Testis (tissue), 3 donors: ENCODE measurements around the gene PHACTR4. TPM values are rescaled to one million over a fixed set of nuclear protein-coding genes. Genes with fewer than 3 reads are reported as not detected.

Experiments used
- DNase-seq: peaks from one replicate; pipeline ENCODE4 v3.0.0-alpha.2; 2019
- H3K27ac ChIP-seq, 2 donors: fragments of 200-600 bp; sonication (generic); one replicate each; pipeline ENCODE4 v1.5.1; 2019
- H3K27me3 ChIP-seq: fragments of 200-600 bp; sonication (generic); one replicate; pipeline ENCODE4 v1.5.1; 2019
- H3K36me3 ChIP-seq: fragments of 200-600 bp; sonication (generic); one replicate; pipeline ENCODE4 v1.5.1; 2017; ENCODE audit warnings: low read depth; ENCODE audit errors: missing control alignments
- H3K4me1 ChIP-seq: fragments of 200-600 bp; sonication (generic); one replicate; pipeline ENCODE4 v1.5.1; 2019
- H3K4me3 ChIP-seq, 2 donors: fragments of 200-600 bp; sonication (generic); one replicate each; pipeline ENCODE4 v1.5.1; 2017 to 2019
- H3K9me3 ChIP-seq: fragments of 200-600 bp; sonication (generic); one replicate; pipeline ENCODE4 v1.5.1; 2017
- POLR2A ChIP-seq: fragments of 450-650 bp; IDR thresholded peaks from one replicate; pipeline ENCODE4 v1.6.1; 2017; ENCODE audit warnings: antibody characterized with exemption, mild to moderate bottlenecking, moderate library complexity
- WGBS, 2 donors: methylation state at CpG; one replicate each; pipeline ENCODE4 v1.1.5; 2018; 5-methylcytosine and 5-hydroxymethylcytosine counted together
- intact Hi-C: fragments of 100-400 bp; cut with DNase I; formaldehyde crosslinking; loops from one replicate; pipeline ENCODE4 v1.15.1; 2023; ENCODE audit warnings: low total_unique reads
- polyA plus RNA-seq: library from polyadenylated mRNA; stranded (reverse); fragments of 350-450 nt; fragmentation: Illumina TruSeq; extraction: RNeasy Lipid Tissue Mini Kit (QIAGEN cat#74804); gene quantifications from one replicate; pipeline ENCODE4 v1.2.3, GENCODE V29; 2014; ENCODE audit warnings: low read depth, low replicate concordance; ENCODE audit not compliant: insufficient read depth
- total RNA-seq, 2 donors: library from RNA; depleted of rRNA; stranded (reverse); fragments of >200 nt; gene quantifications; one replicate each; pipeline ENCODE4 v1.2.3, GENCODE V29; 2016
- TF ChIP-seq, protein P1 (sequence below), 3 experiments: fragments of 450-650 bp in 2 of 3; fragments of 200-600 bp in 1 of 3; sonication (generic) in 1 of 3; IDR thresholded peaks; one replicate each; pipeline ENCODE4 v1.5.1; 2016 to 2019; ENCODE audit warnings: antibody characterized with exemption in 3 of 3, mild to moderate bottlenecking in 2 of 3, moderate library complexity in 1 of 3

The PHACTR4 gene
- total and polyA plus RNA-seq, 3 donors from 2014 or later: 33.1 to 51.8 (median 40.9) TPM

DNA sequence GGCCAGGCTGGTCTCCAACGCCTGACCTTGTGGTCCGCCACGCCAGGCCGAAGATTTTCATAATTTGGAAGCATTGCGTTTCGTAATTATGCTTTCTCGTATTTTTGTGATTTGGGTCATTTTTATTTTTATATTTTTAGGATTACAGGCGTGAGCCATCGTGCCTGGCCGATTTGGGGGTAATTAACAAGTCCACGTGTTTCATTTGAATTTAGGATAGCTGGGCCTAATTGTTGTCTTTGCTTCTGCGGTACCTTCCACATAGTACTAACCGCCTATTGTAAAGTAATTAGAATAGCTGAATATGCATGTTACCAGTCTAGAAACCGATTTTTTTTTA is 137.3 kb downstream of the PHACTR4 start:
- H3K27me3 ChIP-seq: no peaks in the 10 kb centered on the region
- WGBS, 2 donors: 1 to 2% methylated on average over 14 of the region's 14 CpGs
- no peaks in the 10 kb centered on the region for H3K9me3 ChIP-seq
- no peaks in the 10 kb centered on the region for H3K36me3 ChIP-seq
- DNase-seq: no peak
- H3K27ac ChIP-seq: peak overlapping the region; percentile 61 to 72
- intact Hi-C loops: no loop called here
- TF ChIP-seq, protein P1, sequence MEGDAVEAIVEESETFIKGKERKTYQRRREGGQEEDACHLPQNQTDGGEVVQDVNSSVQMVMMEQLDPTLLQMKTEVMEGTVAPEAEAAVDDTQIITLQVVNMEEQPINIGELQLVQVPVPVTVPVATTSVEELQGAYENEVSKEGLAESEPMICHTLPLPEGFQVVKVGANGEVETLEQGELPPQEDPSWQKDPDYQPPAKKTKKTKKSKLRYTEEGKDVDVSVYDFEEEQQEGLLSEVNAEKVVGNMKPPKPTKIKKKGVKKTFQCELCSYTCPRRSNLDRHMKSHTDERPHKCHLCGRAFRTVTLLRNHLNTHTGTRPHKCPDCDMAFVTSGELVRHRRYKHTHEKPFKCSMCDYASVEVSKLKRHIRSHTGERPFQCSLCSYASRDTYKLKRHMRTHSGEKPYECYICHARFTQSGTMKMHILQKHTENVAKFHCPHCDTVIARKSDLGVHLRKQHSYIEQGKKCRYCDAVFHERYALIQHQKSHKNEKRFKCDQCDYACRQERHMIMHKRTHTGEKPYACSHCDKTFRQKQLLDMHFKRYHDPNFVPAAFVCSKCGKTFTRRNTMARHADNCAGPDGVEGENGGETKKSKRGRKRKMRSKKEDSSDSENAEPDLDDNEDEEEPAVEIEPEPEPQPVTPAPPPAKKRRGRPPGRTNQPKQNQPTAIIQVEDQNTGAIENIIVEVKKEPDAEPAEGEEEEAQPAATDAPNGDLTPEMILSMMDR (IDR thresholded peaks at IDR 0.05): no peak
- no peak for TF ChIP-seq POLR2A
- H3K4me3 ChIP-seq: peak overlapping the region; percentile 88
- H3K4me1 ChIP-seq: peaks cover 27% of the 10 kb centered on the region

DNA sequence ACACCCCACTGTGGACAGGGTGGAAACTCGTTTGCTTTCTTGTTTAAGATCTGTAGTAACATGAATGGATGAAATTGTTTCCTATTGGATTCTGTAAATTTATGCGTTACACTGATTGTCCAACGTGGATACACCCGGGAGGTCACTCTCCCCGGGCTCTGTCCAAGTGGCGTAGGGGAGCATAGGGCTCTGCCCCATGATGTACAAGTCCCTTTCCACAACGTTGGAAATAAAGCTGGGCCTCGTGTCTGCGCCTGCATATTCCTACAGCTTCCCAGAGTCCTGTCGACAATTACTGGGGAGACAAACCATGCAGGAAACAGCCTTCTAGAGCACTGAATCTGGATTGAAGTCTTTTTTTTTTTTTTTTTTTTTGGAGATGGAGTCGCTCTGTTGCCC is 137.7 kb downstream of the PHACTR4 start:
- no peak for TF ChIP-seq POLR2A
- TF ChIP-seq, protein P1 (IDR thresholded peaks at IDR 0.05): no peak
- peak overlapping the region; percentile 88 for H3K4me3 ChIP-seq
- intact Hi-C loops: no loop called here
- H3K27me3 ChIP-seq: no peaks in the 10 kb centered on the region
- H3K4me1 ChIP-seq: peaks cover 27% of the 10 kb centered on the region
- H3K9me3 ChIP-seq: no peaks in the 10 kb centered on the region
- H3K36me3 ChIP-seq: no peaks in the 10 kb centered on the region
- peak overlapping the region; percentile 61 to 72 for H3K27ac ChIP-seq
- DNase-seq: no peak
- 3 to 6% methylated on average over 11 of the region's 11 CpGs for WGBS, 2 donors

DNA sequence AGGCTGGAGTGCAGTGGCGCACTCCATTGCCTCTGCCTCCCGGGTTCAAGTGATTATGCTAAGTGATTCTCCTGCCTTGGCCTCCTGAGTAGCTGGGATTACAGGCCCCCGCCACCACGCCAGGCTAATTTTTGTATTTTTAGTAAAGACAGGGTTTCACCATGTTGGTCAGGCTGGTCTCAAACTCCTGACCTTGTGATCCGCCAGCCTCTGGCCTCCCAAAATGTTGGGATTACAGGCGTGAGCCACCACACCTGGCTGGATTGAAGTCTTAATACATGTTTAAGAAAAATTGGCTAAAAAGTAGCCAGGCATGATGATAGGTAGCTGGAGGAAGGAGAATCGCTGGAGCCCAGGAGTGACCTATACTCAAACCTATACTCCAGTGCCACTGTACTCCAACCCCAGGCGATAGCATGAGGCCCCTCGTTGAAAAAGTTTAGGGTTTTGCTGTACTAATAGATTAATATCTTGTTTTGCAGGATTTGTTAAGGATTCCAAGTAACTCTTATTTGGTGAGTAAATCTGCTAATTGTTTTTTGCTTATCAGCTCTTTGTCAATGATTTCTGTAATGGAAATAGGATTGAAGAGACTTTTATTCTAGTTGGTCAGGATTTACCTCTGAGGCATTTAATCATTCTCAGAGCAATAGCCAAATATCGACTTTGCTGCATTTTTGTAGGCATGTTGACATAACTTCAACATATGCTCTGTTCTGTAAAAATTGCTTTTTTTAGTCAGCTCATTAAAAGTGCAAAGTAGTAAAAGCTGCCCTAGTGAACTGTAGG is 138.3 kb downstream of the PHACTR4 start:
- H3K27ac ChIP-seq: peak overlapping the region; percentile 61 to 72
- no peaks in the 10 kb centered on the region for H3K27me3 ChIP-seq
- WGBS, 2 donors: 45 to 50% methylated on average over 10 of the region's 10 CpGs
- TF ChIP-seq, protein P1 (IDR thresholded peaks at IDR 0.05): no peak
- no peak for TF ChIP-seq POLR2A
- H3K4me3 ChIP-seq: peak overlapping the region; percentile 88
- H3K9me3 ChIP-seq: no peaks in the 10 kb centered on the region
- intact Hi-C loops: no loop called here
- H3K36me3 ChIP-seq: no peaks in the 10 kb centered on the region
- peaks cover 27% of the 10 kb centered on the region for H3K4me1 ChIP-seq
- no peak for DNase-seq

DNA sequence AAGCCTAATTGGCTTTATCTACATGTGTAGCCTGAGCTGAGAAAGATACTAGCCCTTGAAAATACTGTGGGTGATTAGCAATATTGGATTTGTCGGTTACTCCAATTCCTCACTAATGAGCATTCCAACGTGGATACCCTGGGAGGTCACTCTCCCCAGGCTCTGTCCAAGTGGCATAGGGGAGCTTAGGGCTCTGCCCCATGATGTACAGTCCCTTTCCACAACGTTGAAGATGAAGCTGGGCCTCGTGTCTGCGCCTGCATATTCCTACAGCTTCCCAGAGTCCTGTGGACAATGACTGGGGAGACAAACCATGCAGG is 138.9 kb downstream of the PHACTR4 start:
- Histone ChIP-seq H3K9me3 (no peaks in the 10 kb centered on the region), H3K27ac (peak overlapping the region in 1 of 2 donors; percentile 72), H3K36me3 (no peaks in the 10 kb centered on the region), H3K4me1 (peaks cover 27% of the 10 kb centered on the region), H3K4me3 (no peak overlapping the region), H3K27me3 (no peaks in the 10 kb centered on the region)
- 35 to 46% methylated on average over 5 of the region's 5 CpGs for WGBS, 2 donors
- DNase-seq: no peak
- intact Hi-C loops: no loop called here
- no peak for TF ChIP-seq POLR2A
- TF ChIP-seq, protein P1 (IDR thresholded peaks at IDR 0.05): no peak

DNA sequence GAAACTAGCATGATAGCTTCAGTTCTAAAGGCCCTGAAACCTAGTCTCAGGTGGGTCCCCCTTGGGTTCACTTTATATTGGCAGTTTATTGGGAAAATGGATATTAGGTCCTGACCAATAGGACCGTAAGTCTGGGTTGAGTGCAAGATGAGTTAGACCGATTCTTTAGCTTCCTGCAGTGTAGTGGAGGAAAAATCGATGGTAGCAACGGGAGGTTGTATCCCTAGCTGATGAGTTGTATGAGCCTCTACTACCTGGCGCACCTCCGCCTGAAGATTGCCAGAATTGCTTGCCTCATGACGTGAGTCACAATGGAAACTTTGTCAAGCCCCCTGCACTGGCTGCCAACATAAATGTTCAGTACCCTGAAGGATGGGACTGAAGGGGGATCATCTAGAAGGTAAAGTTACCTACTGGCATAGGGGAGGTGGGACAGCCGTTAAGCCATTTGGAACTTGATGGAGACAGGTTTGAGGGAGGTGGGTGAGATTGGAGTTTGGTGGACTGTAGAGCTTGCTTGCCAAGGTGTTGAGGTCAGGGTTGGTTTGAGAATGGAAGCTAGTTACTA is 140.2 kb downstream of the PHACTR4 start:
- H3K27ac ChIP-seq: no peak overlapping the region
- no peak for DNase-seq
- intact Hi-C loops: no loop called here
- H3K27me3 ChIP-seq: no peaks in the 10 kb centered on the region
- no peaks in the 10 kb centered on the region for H3K9me3 ChIP-seq
- H3K4me3 ChIP-seq: no peak overlapping the region
- peaks cover 27% of the 10 kb centered on the region for H3K4me1 ChIP-seq
- no peaks in the 10 kb centered on the region for H3K36me3 ChIP-seq
- 78 to 88% methylated on average over 8 of the region's 8 CpGs for WGBS, 2 donors
- TF ChIP-seq, protein P1 (IDR thresholded peaks at IDR 0.05): no peak
- no peak for TF ChIP-seq POLR2A
